Smooth muscle cell (in vitro differentiated cells): ENCODE results near the gene ZRANB3. TPM values are rescaled to one million over a fixed set of nuclear protein-coding genes. Genes with fewer than 3 reads are reported as not detected.
"Not testable (repeated sequence)": the region's sequence is repeated elsewhere in the genome, so short reads cannot be mapped to it uniquely, and the experiment has no call there.

ENCODE experiments used
- DNase-seq: peaks from one replicate; lab custom pipeline; 2025; ENCODE audit not compliant: unreplicated experiment; lab: John Stamatoyannopoulos, UW
- H2AFZ ChIP-seq: fragments of 200-600 bp; sonication (generic); 2 replicates; pipeline ENCODE4 v1.6.0; 2016; ENCODE audit warnings: antibody characterized with exemption, low read depth, mild to moderate bottlenecking
- H3F3A ChIP-seq: fragments of 200-600 bp; sonication (generic); 2 replicates; pipeline ENCODE4 v1.6.0; 2017; ENCODE audit warnings: antibody characterized with exemption, low read depth
- H3K27ac ChIP-seq: fragments of 200-600 bp; sonication (generic); 2 replicates; pipeline ENCODE4 v1.5.1; 2016; ENCODE audit warnings: low read depth, mild to moderate bottlenecking
- H3K27me3 ChIP-seq: fragments of 200-600 bp; sonication (generic); 2 replicates; pipeline ENCODE4 v1.6.1; 2016; ENCODE audit warnings: low read depth, mild to moderate bottlenecking
- H3K36me3 ChIP-seq: fragments of 200-600 bp; sonication (generic); 2 replicates; pipeline ENCODE4 v1.5.1; 2016; ENCODE audit warnings: low read depth
- H3K4me1 ChIP-seq: fragments of 200-600 bp; sonication (generic); 2 replicates; pipeline ENCODE4 v1.5.1; 2016; ENCODE audit warnings: low read depth
- H3K4me2 ChIP-seq: fragments of 200-600 bp; sonication (generic); 2 replicates; pipeline ENCODE4 v1.6.0; 2016; ENCODE audit warnings: mild to moderate bottlenecking
- H3K4me3 ChIP-seq: fragments of 200-600 bp; sonication (generic); 2 replicates; pipeline ENCODE4 v1.5.1; 2016; ENCODE audit warnings: mild to moderate bottlenecking
- H3K79me2 ChIP-seq: fragments of 200-600 bp; sonication (generic); 2 replicates; pipeline ENCODE4 v1.6.0; 2016; ENCODE audit warnings: low read depth, mild to moderate bottlenecking
- H3K9ac ChIP-seq: fragments of 200-600 bp; sonication (generic); 2 replicates; pipeline ENCODE4 v1.6.0; 2016; ENCODE audit warnings: low read depth
- H3K9me3 ChIP-seq: fragments of 200-600 bp; sonication (generic); replicated peaks from 2 replicates; pipeline ENCODE4 v1.5.1; 2016; ENCODE audit warnings: low read depth
- H4K20me1 ChIP-seq: fragments of 200-600 bp; sonication (generic); 2 replicates; pipeline ENCODE4 v1.6.0; 2016; ENCODE audit warnings: low read depth
- CTCF ChIP-seq: fragments of 200-600 bp; sonication (generic); IDR thresholded peaks from 2 replicates; pipeline ENCODE4 v1.5.1; 2017; ENCODE audit warnings: borderline replicate concordance, mild to moderate bottlenecking, antibody characterized with exemption; ENCODE audit not compliant: insufficient read depth, poor library complexity, severe bottlenecking
- WGBS: methylation state at CpG from one replicate; pipeline ENCODE4 v1.1.7; 2016; ENCODE audit warnings: low lambda C conversion rate; 5-methylcytosine and 5-hydroxymethylcytosine counted together
- polyA plus RNA-seq: library from polyadenylated mRNA; unstranded; fragments of >200 nt; fragmentation: Nextera tagmentation; extraction: Ambion mirVana; gene quantifications from 2 replicates; pipeline ENCODE4 v1.2.1, GENCODE V29; 2016
- total RNA-seq: library from RNA; depleted of rRNA; stranded (reverse); fragments of >200 nt; gene quantifications from 2 replicates; pipeline ENCODE4 v1.2.3, GENCODE V29; 2014

Gene ZRANB3
- total and polyA plus RNA-seq, 2 experiments from 2014 or later = 1.9 to 4.1 TPM

- Histone ChIP-seq H3K4me2 (no peak overlapping the region), H3K9me3 (no peaks in the 10 kb centered on the region), H3K4me3 (no peak overlapping the region), H3F3A (no peaks in the 10 kb centered on the region), H2AFZ (no peak overlapping the region), H3K36me3 (no peaks in the 10 kb centered on the region), H4K20me1 (no peaks in the 10 kb centered on the region), H3K79me2 (no peaks in the 10 kb centered on the region), H3K4me1 (no peaks in the 10 kb centered on the region), H3K9ac (no peak overlapping the region), H3K27ac (no peak overlapping the region), H3K27me3 (no peaks in the 10 kb centered on the region)
- no peak for TF ChIP-seq CTCF
- WGBS = 98% methylated on average over 3 of the region's 3 CpGs
- no peak for DNase-seq
Measured at GRCh38 chr2:135311268-135311667, 219.8 kb downstream of the ZRANB3 start.

GRCh38 chr2:135304694-135305093, 226.3 kb downstream of the ZRANB3 start:
- no peak overlapping the region for H2AFZ ChIP-seq
- no peak for DNase-seq
- no peak for TF ChIP-seq CTCF
- H3K4me3 ChIP-seq = no peak overlapping the region
- no peaks in the 10 kb centered on the region for H3K4me1 ChIP-seq
- WGBS = 97% methylated on average over 4 of the region's 4 CpGs
- H3K79me2 ChIP-seq = no peaks in the 10 kb centered on the region
- H3K9ac ChIP-seq = no peak overlapping the region
- H3K9me3 ChIP-seq = no peaks in the 10 kb centered on the region
- H3K27me3 ChIP-seq = no peaks in the 10 kb centered on the region
- no peaks in the 10 kb centered on the region for H3K36me3 ChIP-seq
- no peaks in the 10 kb centered on the region for H4K20me1 ChIP-seq
- no peaks in the 10 kb centered on the region for H3F3A ChIP-seq
- H3K27ac ChIP-seq = no peak overlapping the region
- H3K4me2 ChIP-seq = no peak overlapping the region

GRCh38 chr2:135299658-135300244, 231.3 kb downstream of the ZRANB3 start:
- Histone ChIP-seq H3K9ac (no peak overlapping the region), H3K79me2 (no peaks in the 10 kb centered on the region), H3K36me3 (no peaks in the 10 kb centered on the region), H3K4me2 (no peak overlapping the region), H3K4me3 (no peak overlapping the region), H2AFZ (no peak overlapping the region), H3K4me1 (no peaks in the 10 kb centered on the region), H3F3A (no peaks in the 10 kb centered on the region), H3K9me3 (no peaks in the 10 kb centered on the region), H4K20me1 (no peaks in the 10 kb centered on the region), H3K27me3 (no peaks in the 10 kb centered on the region), H3K27ac (no peak overlapping the region)
- DNase-seq = no peak
- no peak for TF ChIP-seq CTCF
- WGBS = 95% methylated on average over 1 of the region's 1 CpG

GRCh38 chr2:135299165-135299564, 231.9 kb downstream of the ZRANB3 start:
- H3K27ac ChIP-seq = no peak overlapping the region
- no peak overlapping the region for H3K9ac ChIP-seq
- H3F3A ChIP-seq = no peaks in the 10 kb centered on the region
- TF ChIP-seq CTCF = no peak
- no peak overlapping the region for H2AFZ ChIP-seq
- no peak for DNase-seq
- H3K36me3 ChIP-seq = no peaks in the 10 kb centered on the region
- H3K27me3 ChIP-seq = no peaks in the 10 kb centered on the region
- no peaks in the 10 kb centered on the region for H3K9me3 ChIP-seq
- H4K20me1 ChIP-seq = no peaks in the 10 kb centered on the region
- H3K79me2 ChIP-seq = no peaks in the 10 kb centered on the region
- no peak overlapping the region for H3K4me2 ChIP-seq
- 84% methylated on average over 2 of the region's 2 CpGs for WGBS
- no peak overlapping the region for H3K4me3 ChIP-seq
- no peaks in the 10 kb centered on the region for H3K4me1 ChIP-seq

GRCh38 chr2:135287121-135287520, 243.9 kb downstream of the ZRANB3 start:
- not testable (repeated sequence) for H3K36me3 ChIP-seq, H3K27me3 ChIP-seq, H2AFZ ChIP-seq, H4K20me1 ChIP-seq, DNase-seq, H3K4me2 ChIP-seq, H3K9me3 ChIP-seq, H3K27ac ChIP-seq, H3K9ac ChIP-seq, H3K4me3 ChIP-seq, H3K79me2 ChIP-seq, H3F3A ChIP-seq, H3K4me1 ChIP-seq
